GM18519 (cell line): ENCODE measurements around the gene ATP6V1G1.

ENCODE experiments used
- ATAC-seq: cut with Tn5 transposase; IDR thresholded peaks from one replicate; pipeline ENCODE4 v1.9.1; 2021; ENCODE audit warnings: mild to moderate bottlenecking, moderate library complexity; ENCODE audit not compliant: unreplicated experiment, low FRiP score

Gene ATP6V1G1

GRCh38 chr9:114643896-114644295, 56.3 kb downstream of the ATP6V1G1 start:
- no peak for ATAC-seq
